ENCODE measurements around the gene PES1. TPM values are rescaled to one million over a fixed set of nuclear protein-coding genes. Genes with fewer than 3 reads are reported as not detected.
"Not testable (repeated sequence)": the region's sequence is repeated elsewhere in the genome, so short reads cannot be mapped to it uniquely, and the experiment has no call there.

The PES1 gene
- total RNA-seq, 2 experiments from 2014 or later, result 134 to 137 TPM

DNA sequence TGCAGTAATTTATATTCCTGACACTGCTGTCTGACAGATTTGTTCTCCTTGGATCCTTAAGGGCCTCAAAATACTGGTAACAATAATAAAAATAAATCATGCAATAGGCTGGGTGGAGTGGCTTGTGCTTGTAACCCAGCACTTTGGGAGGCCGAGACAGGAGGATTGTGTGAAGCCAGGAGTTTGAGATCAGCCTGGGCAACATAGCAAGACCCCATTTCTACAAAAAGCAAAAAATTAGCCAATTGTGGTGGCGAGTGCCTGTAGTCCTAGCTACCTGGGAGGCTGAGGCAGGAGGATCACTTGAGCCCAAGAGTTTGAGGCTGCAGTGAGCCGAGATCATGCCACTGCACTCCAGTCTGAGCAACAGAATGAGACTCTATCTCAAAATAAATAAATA lies 39.9 kb downstream of the PES1 start:
- H3K4me1 Mint-ChIP-seq; DNase-seq; intact Hi-C loops (cut with DNase I, micrococcal nuclease); H3K36me3 Mint-ChIP-seq (ENCODE audit: low read depth); H3K4me3 Mint-ChIP-seq; POLR2A ChIA-PET; ATAC-seq; H3K9me3 Mint-ChIP-seq (ENCODE audit: low read depth); CTCF ChIA-PET; H3K27me3 Mint-ChIP-seq; H3K27ac Mint-ChIP-seq: not testable (repeated sequence)

DNA sequence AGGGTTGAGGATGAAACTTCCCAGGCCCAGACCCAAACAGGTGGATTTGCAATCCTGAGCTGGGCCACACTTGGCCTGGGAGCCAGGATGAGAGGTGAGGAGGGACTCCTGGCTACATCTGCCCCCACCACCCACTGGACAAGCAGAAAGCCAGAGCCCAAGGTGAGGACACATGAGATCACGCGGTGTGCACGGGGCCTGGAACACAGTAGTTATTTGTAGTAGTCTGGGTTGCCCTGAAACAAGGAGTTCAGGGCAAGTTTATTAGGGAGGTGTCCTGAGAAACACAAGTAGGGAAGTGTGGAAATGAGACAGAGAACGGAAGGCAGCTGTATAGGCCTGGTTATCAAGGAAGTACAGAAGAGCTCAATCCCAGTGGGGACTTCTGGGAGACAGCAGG lies 44.5 kb downstream of the PES1 start:
- CTCF ChIA-PET, result no interaction called here
- Mint-ChIP-seq H3K4me3 (no peak overlapping the region), H3K27ac (no peak overlapping the region), H3K36me3 (ENCODE audit: low read depth) (no peaks in the 10 kb centered on the region), H3K27me3 (peaks cover 17% of the 10 kb centered on the region), H3K9me3 (ENCODE audit: low read depth) (no peaks in the 10 kb centered on the region), H3K4me1 (peaks cover 2% of the 10 kb centered on the region)
- no peak for DNase-seq
- POLR2A ChIA-PET, result no interaction called here
- intact Hi-C loops (cut with DNase I, micrococcal nuclease), result no loop called here
- no peak for ATAC-seq

DNA sequence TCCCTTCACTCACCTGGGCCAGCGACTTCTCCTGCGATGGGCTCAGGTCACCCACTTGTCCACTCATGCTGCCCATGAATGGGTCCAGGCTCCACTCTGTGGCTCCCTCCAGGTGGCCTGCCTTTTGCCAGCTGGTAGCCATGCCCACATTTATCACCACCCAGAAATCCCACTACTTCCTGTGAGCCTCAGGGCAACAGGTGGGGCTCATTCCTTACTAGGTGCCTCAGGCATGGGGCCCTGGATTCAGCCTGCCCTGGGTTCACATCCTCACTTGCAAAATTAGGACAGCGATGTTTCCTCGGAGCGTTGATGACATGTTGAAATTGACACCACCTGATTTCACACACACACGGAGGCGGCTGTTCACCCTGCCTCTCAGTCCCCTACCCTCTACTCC lies 45.1 kb downstream of the PES1 start, which contains the start of gene SEC14L6:
Gene SEC14L6, minus strand, starts transcription at position 126 of the 400 bp plus-strand sequence. Its CDS starts 59 bp downstream, at position 67.
- CTCF ChIA-PET, result no interaction called here
- Mint-ChIP-seq H3K4me3 (no peak within 1 kb of the TSS), H3K4me1 (peaks cover 2% of the 10 kb centered on the region), H3K9me3 (ENCODE audit: low read depth) (no peaks in the 10 kb centered on the region), H3K36me3 (ENCODE audit: low read depth) (no peaks in the 10 kb centered on the region), H3K27me3 (peaks cover 19% of the 10 kb centered on the region), H3K27ac (no peak within 1 kb of the TSS)
- DNase-seq (no peak), ATAC-seq (no peak)
- POLR2A ChIA-PET, result no interaction called here
- intact Hi-C loops (cut with DNase I, micrococcal nuclease), result no loop called here

DNA sequence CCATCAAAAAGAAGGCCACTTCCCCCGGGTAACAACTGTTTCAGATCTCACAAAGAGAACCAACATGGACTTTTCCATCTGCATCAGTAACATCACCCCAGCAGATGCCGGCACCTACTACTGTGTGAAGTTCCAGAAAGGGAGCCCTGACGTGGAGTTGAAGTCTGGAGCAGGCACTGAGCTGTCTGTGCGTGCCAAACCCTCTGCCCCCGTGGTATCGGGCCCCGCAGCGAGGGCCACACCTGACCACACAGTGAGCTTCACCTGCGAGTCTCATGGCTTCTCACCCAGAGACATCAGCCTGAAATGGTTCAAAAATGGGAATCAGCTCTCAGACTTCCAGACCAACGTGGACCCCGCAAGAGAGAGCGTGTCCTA lies 48.9 kb downstream of the PES1 start:
- H3K27me3 Mint-ChIP-seq, result peaks cover 26% of the 10 kb centered on the region
- H3K9me3 Mint-ChIP-seq (ENCODE audit: low read depth), result no peaks in the 10 kb centered on the region
- H3K4me3 Mint-ChIP-seq, result no peak overlapping the region
- no peak for DNase-seq
- no peak overlapping the region for H3K27ac Mint-ChIP-seq
- H3K4me1 Mint-ChIP-seq, result peaks cover 2% of the 10 kb centered on the region
- no peaks in the 10 kb centered on the region for H3K36me3 Mint-ChIP-seq (ENCODE audit: low read depth)
- POLR2A ChIA-PET, result no interaction called here
- CTCF ChIA-PET, result interaction anchor here (0.7 kb wide), 1 partner anchor 881 kb away, joined by 3 read pairs; no protein-coding TSS in a partner anchor
- ATAC-seq, result no peak
- intact Hi-C loops (cut with DNase I, micrococcal nuclease), result no loop called here

DNA sequence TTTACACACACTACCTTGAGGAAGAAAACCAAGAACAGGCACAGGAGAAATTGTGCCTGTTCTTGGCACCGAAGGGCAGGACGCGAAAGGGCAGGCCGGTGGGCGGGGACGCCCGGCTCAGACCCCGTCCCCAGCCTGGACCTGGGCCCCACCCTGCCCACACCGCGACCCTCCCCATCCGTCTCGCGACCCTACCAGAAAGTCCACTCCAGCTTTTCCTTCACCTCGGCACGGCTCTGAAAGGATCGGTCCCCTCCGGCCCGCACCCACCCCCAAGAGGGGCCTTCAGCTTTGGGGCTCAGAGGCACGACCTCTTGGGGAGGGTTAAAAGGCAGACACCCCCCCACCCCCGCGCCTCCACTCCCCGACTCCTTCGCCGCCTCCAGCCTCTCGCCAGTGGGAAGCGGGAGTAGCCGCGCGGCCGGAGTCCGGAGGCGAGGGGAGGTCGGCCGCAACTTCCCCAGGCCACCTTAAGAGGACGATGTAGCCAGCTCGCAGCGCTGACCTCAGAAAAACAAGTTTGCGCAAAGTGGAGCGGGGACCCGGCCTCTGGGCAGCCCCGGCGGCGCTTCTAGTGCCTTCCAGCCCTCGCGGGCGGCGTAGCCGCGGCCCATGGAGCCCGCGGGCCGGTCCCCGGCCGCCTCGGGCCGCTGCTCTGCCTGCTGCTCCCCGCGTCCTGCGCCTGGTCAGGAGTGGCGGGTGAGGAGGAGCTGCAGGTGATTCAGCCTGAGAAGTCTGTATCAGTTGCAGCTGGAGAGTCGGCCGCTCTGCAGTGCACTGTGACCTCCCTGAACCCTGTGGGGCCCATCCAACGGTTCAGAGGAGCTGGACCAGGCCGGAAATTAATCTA lies 49.5 kb downstream of the PES1 start:
- POLR2A ChIA-PET, result no interaction called here
- ATAC-seq (no peak), DNase-seq (peak; percentile 7)
- H3K9me3 Mint-ChIP-seq (ENCODE audit: low read depth), result no peaks in the 10 kb centered on the region
- peaks cover 26% of the 10 kb centered on the region for H3K27me3 Mint-ChIP-seq
- no peak overlapping the region for H3K27ac Mint-ChIP-seq
- intact Hi-C loops (cut with DNase I, micrococcal nuclease), result no loop called here
- CTCF ChIA-PET, result interaction anchor here (0.6 to 0.7 kb wide), 2 partner anchors 17 to 881 kb away, joined by 3 read pairs; no protein-coding TSS in a partner anchor
- H3K4me3 Mint-ChIP-seq, result no peak overlapping the region
- no peaks in the 10 kb centered on the region for H3K36me3 Mint-ChIP-seq (ENCODE audit: low read depth)
- H3K4me1 Mint-ChIP-seq, result peaks cover 2% of the 10 kb centered on the region

DNA sequence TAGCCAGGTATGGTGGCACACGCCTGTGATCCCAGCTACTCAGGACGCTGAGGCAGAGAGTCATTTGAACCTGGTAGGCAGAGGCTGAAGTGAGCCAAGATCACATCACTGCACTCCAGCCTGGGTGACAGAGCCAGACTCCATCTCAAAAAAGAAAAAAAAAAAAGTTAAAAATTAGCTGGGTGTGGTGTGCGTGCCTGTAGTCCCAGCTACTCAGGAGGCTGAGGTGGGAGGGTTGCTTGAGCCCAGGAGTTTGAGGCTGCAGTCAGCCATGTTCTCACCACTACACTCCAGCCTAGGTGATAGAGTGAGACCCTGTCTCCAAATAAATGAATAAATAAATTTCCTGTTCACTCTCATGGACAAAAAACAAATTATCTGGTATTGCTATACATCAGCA lies 50.2 kb downstream of the PES1 start:
- intact Hi-C loops (cut with DNase I, micrococcal nuclease); ATAC-seq; H3K36me3 Mint-ChIP-seq (ENCODE audit: low read depth); DNase-seq; H3K4me3 Mint-ChIP-seq; H3K27ac Mint-ChIP-seq; H3K4me1 Mint-ChIP-seq; POLR2A ChIA-PET; H3K9me3 Mint-ChIP-seq (ENCODE audit: low read depth): not testable (repeated sequence)
- peaks cover 28% of the 10 kb centered on the region for H3K27me3 Mint-ChIP-seq
- CTCF ChIA-PET, result interaction anchor here (0.5 to 0.9 kb wide), 2 partner anchors 26 to 30 kb away, joined by 3 read pairs; no protein-coding TSS in a partner anchor

DNA sequence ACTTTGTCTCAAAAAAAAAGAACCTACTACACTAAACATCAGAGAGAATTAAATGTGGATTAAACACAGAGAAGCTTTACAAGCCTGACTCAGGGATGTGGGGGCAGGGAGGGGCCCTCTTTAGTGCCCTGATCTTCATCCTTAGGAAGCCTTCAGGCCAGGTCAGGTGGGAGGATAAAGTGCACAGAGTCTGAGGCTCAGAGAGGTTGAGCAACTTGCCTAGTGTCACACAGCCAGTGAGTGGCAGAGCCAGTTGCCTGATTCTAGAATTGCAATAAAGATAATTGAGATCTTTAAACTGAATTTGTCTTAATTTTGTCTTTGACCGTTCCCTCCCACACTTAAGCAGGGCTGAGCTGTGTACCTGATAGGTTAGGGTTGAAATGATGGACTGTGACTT lies 52.3 kb downstream of the PES1 start:
- Mint-ChIP-seq H3K36me3 (ENCODE audit: low read depth) (no peaks in the 10 kb centered on the region), H3K27me3 (peaks cover 23% of the 10 kb centered on the region), H3K4me3 (no peak overlapping the region), H3K4me1 (peaks cover 2% of the 10 kb centered on the region), H3K9me3 (ENCODE audit: low read depth) (no peaks in the 10 kb centered on the region), H3K27ac (no peak overlapping the region)
- POLR2A ChIA-PET, result no interaction called here
- intact Hi-C loops (cut with DNase I, micrococcal nuclease), result no loop called here
- CTCF ChIA-PET, result no interaction called here
- ATAC-seq, result no peak
- DNase-seq, result no peak

DNA sequence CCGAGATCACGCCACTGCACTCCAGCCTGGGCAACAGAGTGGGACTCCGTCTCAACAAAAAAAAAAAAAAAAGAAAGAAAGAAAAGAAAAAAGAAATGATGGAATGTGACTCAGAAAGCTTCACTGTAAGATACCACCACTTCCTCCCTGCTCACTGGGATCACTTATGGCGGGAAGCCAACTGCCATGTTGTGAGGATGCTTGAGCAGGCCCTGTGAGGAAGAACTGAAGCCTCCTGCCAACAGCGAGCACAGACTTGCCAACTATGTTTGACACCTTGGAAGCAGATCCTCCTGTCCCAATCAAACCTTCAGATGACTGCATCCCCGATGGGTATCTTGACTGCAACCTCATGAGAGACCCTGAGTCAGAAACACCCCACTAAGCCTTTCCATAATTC lies 53.4 kb downstream of the PES1 start:
- Mint-ChIP-seq H3K4me1 (peaks cover 2% of the 10 kb centered on the region), H3K36me3 (ENCODE audit: low read depth) (no peaks in the 10 kb centered on the region), H3K4me3 (no peak overlapping the region), H3K27ac (no peak overlapping the region), H3K27me3 (peaks cover 19% of the 10 kb centered on the region), H3K9me3 (ENCODE audit: low read depth) (no peaks in the 10 kb centered on the region)
- CTCF ChIA-PET, result no interaction called here
- POLR2A ChIA-PET, result no interaction called here
- intact Hi-C loops (cut with DNase I, micrococcal nuclease), result no loop called here
- ATAC-seq (no peak), DNase-seq (no peak)

DNA sequence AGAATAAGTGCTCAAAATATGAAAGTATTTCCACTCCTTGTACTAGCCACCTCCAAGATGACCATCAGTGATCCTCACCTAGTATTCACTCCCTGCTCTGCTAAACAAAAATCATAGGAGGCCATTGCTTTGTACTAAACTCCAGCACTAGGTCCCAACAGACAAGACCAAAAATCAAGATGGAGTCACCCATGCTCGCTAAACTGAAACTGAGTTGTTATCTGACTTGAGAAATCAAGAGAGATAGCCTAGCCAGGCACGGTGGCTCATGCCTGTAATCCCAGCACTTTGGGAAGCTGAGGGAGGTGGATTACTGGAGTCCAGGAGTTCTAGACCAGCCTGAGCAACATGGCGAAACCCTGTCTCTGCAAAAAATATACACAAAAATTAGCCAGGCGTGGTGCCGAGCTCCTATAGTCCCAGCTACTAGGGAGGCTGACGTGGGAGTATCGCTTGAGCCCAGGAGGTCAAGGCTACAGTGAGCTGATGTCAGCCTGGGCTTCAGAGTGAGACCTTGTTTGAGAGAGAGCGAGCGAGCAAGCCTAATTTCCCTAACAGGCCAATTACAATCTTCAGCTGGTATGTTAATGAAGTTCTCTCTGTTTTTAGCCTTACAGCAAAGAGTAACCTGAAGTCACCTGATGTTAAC lies 54.5 kb downstream of the PES1 start:
- intact Hi-C loops (cut with DNase I, micrococcal nuclease), result no loop called here
- no peaks in the 10 kb centered on the region for H3K36me3 Mint-ChIP-seq (ENCODE audit: low read depth)
- H3K4me1 Mint-ChIP-seq, result no peaks in the 10 kb centered on the region
- H3K27me3 Mint-ChIP-seq, result peaks cover 11% of the 10 kb centered on the region
- ATAC-seq (no peak), DNase-seq (no peak)
- H3K27ac Mint-ChIP-seq, result no peak overlapping the region
- H3K9me3 Mint-ChIP-seq (ENCODE audit: low read depth), result no peaks in the 10 kb centered on the region
- POLR2A ChIA-PET, result no interaction called here
- CTCF ChIA-PET, result no interaction called here
- H3K4me3 Mint-ChIP-seq, result no peak overlapping the region

DNA sequence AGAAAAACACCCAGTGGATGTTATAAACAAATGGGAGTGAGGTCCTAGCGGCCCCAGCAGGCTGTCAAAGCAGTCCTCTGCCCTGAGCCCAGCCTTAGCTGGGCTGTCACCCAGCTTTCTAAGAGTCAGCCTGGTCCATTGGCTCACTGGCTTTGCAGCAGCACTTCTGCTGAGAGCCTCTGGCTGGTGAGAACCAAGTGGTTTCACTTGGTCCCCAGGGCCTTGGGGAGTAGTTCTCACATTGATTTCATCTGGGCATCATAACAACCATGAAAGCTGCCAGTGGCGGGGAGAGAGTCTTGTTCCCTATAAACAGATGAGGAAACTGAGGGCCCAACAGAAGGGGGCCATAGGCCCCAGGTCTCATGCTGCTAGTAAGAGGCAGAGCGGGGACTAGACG lies 56.5 kb downstream of the PES1 start:
- Mint-ChIP-seq H3K27me3 (peaks cover 6% of the 10 kb centered on the region), H3K9me3 (ENCODE audit: low read depth) (no peaks in the 10 kb centered on the region), H3K4me1 (no peaks in the 10 kb centered on the region), H3K36me3 (ENCODE audit: low read depth) (no peaks in the 10 kb centered on the region), H3K27ac (no peak overlapping the region), H3K4me3 (no peak overlapping the region)
- POLR2A ChIA-PET, result no interaction called here
- intact Hi-C loops (cut with DNase I, micrococcal nuclease), result no loop called here
- DNase-seq (no peak), ATAC-seq (no peak)
- CTCF ChIA-PET, result no interaction called here

DNA sequence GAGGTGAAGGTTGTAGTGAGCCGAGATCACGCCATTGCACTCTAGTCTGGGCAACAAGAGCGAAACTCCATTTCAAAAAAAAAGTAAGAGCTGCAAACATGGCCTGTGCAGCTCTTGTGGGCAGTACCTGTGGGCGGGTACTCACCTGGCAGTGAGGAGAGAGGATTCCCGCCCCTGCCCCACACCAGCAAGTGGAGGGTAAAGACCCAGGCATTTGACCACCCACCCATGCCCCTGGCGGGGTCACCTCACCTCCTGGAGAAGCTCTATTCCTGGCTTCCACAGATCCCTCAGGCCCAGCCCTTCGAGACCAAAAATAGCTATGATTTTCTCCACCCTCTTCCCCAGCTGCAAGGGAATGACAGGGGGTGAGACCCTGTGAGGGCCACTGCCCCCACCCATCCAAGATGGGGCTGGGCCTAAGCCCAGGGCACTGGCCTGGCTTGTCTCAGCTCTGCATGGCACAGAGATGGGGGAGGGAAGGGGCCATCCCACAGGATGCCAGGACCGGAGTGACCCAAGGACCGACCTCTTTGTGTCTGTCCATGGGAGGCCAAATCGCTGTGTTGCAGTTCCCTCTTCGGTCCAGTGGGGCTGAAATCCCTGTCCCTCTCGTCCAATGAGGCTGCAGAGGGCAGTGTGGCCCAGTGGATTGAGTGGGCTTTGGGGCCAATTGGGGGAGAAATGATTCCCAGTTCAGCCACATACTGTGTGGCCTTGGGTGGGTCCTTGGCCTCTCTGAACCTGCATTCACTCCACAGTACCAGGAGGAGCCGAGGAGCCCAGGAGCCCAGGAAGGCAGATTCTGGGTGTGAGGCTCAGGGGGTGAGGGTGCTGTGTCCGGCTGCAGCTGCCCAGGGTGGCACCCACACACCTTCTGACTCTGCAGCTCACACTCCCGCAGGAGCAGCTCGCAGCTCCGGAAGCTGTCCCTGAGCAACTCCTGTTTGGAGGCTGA lies 59.8 kb downstream of the PES1 start:
- Mint-ChIP-seq H3K9me3 (ENCODE audit: low read depth) (no peaks in the 10 kb centered on the region), H3K27ac (no peak overlapping the region), H3K4me1 (no peaks in the 10 kb centered on the region), H3K27me3 (peaks cover 2% of the 10 kb centered on the region), H3K4me3 (no peak overlapping the region), H3K36me3 (ENCODE audit: low read depth) (no peaks in the 10 kb centered on the region)
- ATAC-seq (no peak), DNase-seq (no peak)
- intact Hi-C loops (cut with DNase I, micrococcal nuclease), result no loop called here
- ChIA-PET POLR2A (no interaction called here), CTCF (no interaction called here)
